ENCODE measurements around the gene LRRC37B. TPM values are rescaled to one million over a fixed set of nuclear protein-coding genes. Genes with fewer than 3 reads are reported as not detected.
"Not testable (repeated sequence)": the region's sequence is repeated elsewhere in the genome, so short reads cannot be mapped to it uniquely, and the experiment has no call there.

LRRC37B gene
- 18.6 TPM for total RNA-seq (2013)
- polyA plus RNA-seq (10 to 100 TPM in 1 of 3 donors, 1 to 10 TPM in 2; 1.8 to 31.2 (median 2.1) TPM), polyA minus RNA-seq (11.8 and 14.8 TPM in 2 replicates), total RNA-seq (11.2 to 23.9 (median 18.2) reads per million in 11 experiments)

DNA sequence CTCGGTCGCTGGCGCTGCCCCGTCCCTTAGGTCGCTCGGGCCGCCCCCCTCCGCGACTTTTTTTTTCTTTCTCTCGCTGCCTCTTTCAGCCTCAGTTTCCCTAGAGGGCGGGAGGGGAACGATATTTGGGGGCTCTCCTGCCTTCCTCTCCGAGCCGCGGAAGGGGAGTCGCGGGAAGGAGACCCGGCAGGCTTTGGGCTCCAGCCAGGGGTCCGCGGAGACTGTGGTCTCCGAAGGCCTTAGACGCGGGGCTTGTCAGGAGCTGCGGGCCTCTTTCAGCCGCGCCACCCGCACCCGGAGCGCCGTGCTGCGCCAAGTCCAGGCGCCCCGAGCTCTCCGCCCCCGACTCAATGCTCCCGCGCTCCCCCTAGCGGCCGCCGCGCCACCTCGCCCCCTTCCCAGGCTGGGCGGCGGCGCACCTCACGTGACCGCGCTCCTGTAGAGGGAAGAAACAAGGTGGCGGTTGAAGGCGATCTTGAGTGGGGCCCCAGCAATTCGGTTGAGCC, at the start of gene LRRC37B:
Gene LRRC37B, plus strand, starts transcription at position 427 of the 506 bp plus-strand sequence. CDS start 14,010 bp downstream, outside the sequence.
- TF ChIP-seq, protein P1, sequence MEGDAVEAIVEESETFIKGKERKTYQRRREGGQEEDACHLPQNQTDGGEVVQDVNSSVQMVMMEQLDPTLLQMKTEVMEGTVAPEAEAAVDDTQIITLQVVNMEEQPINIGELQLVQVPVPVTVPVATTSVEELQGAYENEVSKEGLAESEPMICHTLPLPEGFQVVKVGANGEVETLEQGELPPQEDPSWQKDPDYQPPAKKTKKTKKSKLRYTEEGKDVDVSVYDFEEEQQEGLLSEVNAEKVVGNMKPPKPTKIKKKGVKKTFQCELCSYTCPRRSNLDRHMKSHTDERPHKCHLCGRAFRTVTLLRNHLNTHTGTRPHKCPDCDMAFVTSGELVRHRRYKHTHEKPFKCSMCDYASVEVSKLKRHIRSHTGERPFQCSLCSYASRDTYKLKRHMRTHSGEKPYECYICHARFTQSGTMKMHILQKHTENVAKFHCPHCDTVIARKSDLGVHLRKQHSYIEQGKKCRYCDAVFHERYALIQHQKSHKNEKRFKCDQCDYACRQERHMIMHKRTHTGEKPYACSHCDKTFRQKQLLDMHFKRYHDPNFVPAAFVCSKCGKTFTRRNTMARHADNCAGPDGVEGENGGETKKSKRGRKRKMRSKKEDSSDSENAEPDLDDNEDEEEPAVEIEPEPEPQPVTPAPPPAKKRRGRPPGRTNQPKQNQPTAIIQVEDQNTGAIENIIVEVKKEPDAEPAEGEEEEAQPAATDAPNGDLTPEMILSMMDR (IDR thresholded peaks at IDR 0.05): peak; percentile 96

DNA sequence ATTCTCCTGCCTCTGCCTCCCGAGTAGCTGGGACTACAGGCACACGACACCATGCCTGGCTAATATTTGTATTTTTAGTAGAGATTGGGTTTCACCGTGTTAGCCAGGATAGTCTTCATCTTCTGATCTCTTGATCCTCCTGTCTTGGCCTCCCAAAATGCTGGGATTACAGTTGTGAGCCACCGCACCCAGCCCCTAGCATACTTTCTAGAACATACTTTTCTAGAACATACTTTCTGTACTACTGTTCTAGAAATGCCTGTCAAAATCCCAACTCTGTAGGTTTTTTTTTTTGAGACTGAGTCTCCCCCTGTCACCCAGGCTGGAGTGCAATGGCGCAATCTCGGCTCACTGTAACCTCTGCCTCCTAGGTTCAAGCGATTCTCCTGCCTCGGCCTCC, 43.1 kb upstream of the LRRC37B start:
- H2AFZ ChIP-seq (ENCODE audit: insufficient read depth, low read depth, low read length, poor library complexity, severe bottlenecking); H3K4me1 ChIP-seq (ENCODE audit: control insufficient read depth in 1 of 2, insufficient read depth in 2 of 2, low read length in 2 of 2); H3K27me3 ChIP-seq (ENCODE audit: control insufficient read depth in 2 of 2, insufficient read depth in 2 of 2, low read length in 2 of 2); H3K4me3 Mint-ChIP-seq; H4K20me1 ChIP-seq (ENCODE audit: insufficient read depth, low read length); DNase-seq; H3K9me3 Mint-ChIP-seq; H3K4me3 ChIP-seq (replicated peaks in 1 of 3; ENCODE audit: low read depth in 2 of 3, low read length in 3 of 3); H3K27me3 Mint-ChIP-seq (ENCODE audit: low read depth in 3 of 3); H3K9ac ChIP-seq (ENCODE audit: insufficient read depth, low read length, poor library complexity, severe bottlenecking); H3K27ac ChIP-seq (ENCODE audit: low read depth in 1 of 2, low read length in 2 of 2); H3K9me3 ChIP-seq (replicated peaks in 1 of 2; ENCODE audit: control insufficient read depth in 1 of 2, insufficient read depth in 1 of 2, low read length in 2 of 2); intact Hi-C loops (cut with micrococcal nuclease); H3K4me1 Mint-ChIP-seq; H3K4me2 ChIP-seq (replicated peaks; ENCODE audit: extremely low read depth, low read length, poor library complexity, severe bottlenecking): not testable (repeated sequence)
- Mint-ChIP-seq H3K27ac (peak overlapping the region in 2 of 7 donors; percentile 38 to 76), H3K36me3 (peaks cover 52 to 78% of the 10 kb centered on the region in 2 donors)
- Histone ChIP-seq H3K79me2 (ENCODE audit: insufficient read depth, low read length) (peaks cover 19% of the 10 kb centered on the region), H3K36me3 (replicated peaks in 1 of 2; ENCODE audit: control insufficient read depth in 1 of 2, insufficient read depth in 2 of 2, low read length in 2 of 2) (peaks cover 30 to 88% of the 10 kb centered on the region in 2 donors)
- WGBS (ENCODE audit: insufficient coverage): no CpG with 5 or more reads among the region's 8 CpGs

More for the DNA sequence above, at the start of gene LRRC37B:
- peak; percentile 74 to 85 (median 80) for DNase-seq
- peak within 1 kb of the TSS; percentile 94 to 97 for H3K4me3 Mint-ChIP-seq
- H3K36me3 Mint-ChIP-seq: peaks cover 0 to 4% of the 10 kb centered on the region in 2 donors
- peak within 1 kb of the TSS in 6 of 7 donors; percentile 6 to 89 (median 78) for H3K27ac Mint-ChIP-seq
- peaks cover 28 to 35% of the 10 kb centered on the region in 2 donors for H3K4me1 ChIP-seq (ENCODE audit: control insufficient read depth in 1 of 2, insufficient read depth in 2 of 2, low read length in 2 of 2)
- H3K27ac ChIP-seq (ENCODE audit: low read depth in 1 of 2, low read length in 2 of 2): peak within 1 kb of the TSS in 1 of 2 donors; percentile 83
- H3K9me3 Mint-ChIP-seq: peaks cover 0 to 2% (median 0%) of the 10 kb centered on the region in 7 donors
- H3K4me1 Mint-ChIP-seq: peaks cover 41% of the 10 kb centered on the region
- H3K36me3 ChIP-seq (replicated peaks in 1 of 2; ENCODE audit: control insufficient read depth in 1 of 2, insufficient read depth in 2 of 2, low read length in 2 of 2): no peaks in the 10 kb centered on the region
- H3K9ac ChIP-seq (ENCODE audit: insufficient read depth, low read length, poor library complexity, severe bottlenecking): peak within 1 kb of the TSS; percentile 83
- peak within 1 kb of the TSS; percentile 90 to 94 (median 91) for H3K4me3 ChIP-seq (replicated peaks in 1 of 3; ENCODE audit: low read depth in 2 of 3, low read length in 3 of 3)
- 1% methylated on average over 24 of the region's 51 CpGs for WGBS (ENCODE audit: insufficient coverage)
- H2AFZ ChIP-seq (ENCODE audit: insufficient read depth, low read depth, low read length, poor library complexity, severe bottlenecking): peak within 1 kb of the TSS; percentile 96
- peak within 1 kb of the TSS; percentile 80 for H3K4me2 ChIP-seq (replicated peaks; ENCODE audit: extremely low read depth, low read length, poor library complexity, severe bottlenecking)
- H3K27me3 ChIP-seq (ENCODE audit: control insufficient read depth in 2 of 2, insufficient read depth in 2 of 2, low read length in 2 of 2): peaks cover 5 to 10% of the 10 kb centered on the region in 2 donors
- H3K79me2 ChIP-seq (ENCODE audit: insufficient read depth, low read length): peaks cover 49% of the 10 kb centered on the region
- peaks cover 7 to 18% (median 13%) of the 10 kb centered on the region in 3 donors for H3K27me3 Mint-ChIP-seq (ENCODE audit: low read depth in 3 of 3)
- intact Hi-C loops (cut with micrococcal nuclease): loop anchor here in 1 of 2 donors (5.0 kb wide), 1 partner anchor 135 kb away; the partner anchor contains the start of gene RHOT1
- no peaks in the 10 kb centered on the region for H3K9me3 ChIP-seq (replicated peaks in 1 of 2; ENCODE audit: control insufficient read depth in 1 of 2, insufficient read depth in 1 of 2, low read length in 2 of 2)
- H4K20me1 ChIP-seq (ENCODE audit: insufficient read depth, low read length): peaks cover 13% of the 10 kb centered on the region
